22Rv1 (cell line): ENCODE measurements around the gene ANKRD13A.
"Not testable (repeated sequence)": the region's sequence is repeated elsewhere in the genome, so short reads cannot be mapped to it uniquely, and the experiment has no call there.

Experiments
- H3K27ac ChIP-seq: fragments of 450-650 bp; 2 replicates; pipeline ENCODE4 v1.5.1; 2017
- CTCF ChIP-seq: fragments of 450-650 bp; IDR thresholded peaks from 2 replicates; pipeline ENCODE4 v1.5.1; 2017; ENCODE audit warnings: mild to moderate bottlenecking
- ZFX ChIP-seq: fragments of 450-650 bp; IDR thresholded peaks from 2 replicates; pipeline ENCODE4 v1.6.1; 2017; ENCODE audit warnings: antibody characterized with exemption, borderline replicate concordance

The ANKRD13A gene

GRCh38 chr12:110050927-110051326, 51.7 kb downstream of the ANKRD13A start:
- H3K27ac ChIP-seq = no peak overlapping the region
- TF ChIP-seq CTCF = no peak
- no peak for TF ChIP-seq ZFX

- not testable (repeated sequence) for H3K27ac ChIP-seq
Observed at GRCh38 chr12:110055375-110056352, 56.4 kb downstream of the ANKRD13A start.

- not testable (repeated sequence) for H3K27ac ChIP-seq
Observed at GRCh38 chr12:110056643-110057042, 57.4 kb downstream of the ANKRD13A start.

GRCh38 chr12:110058875-110059615, 59.8 kb downstream of the ANKRD13A start:
- H3K27ac ChIP-seq = no peak overlapping the region
- TF ChIP-seq CTCF (no peak), ZFX (no peak)

- no peak for TF ChIP-seq ZFX
- no peak for TF ChIP-seq CTCF
- no peak overlapping the region; the same call in 1 of the 2 replicates for H3K27ac ChIP-seq
Observed at GRCh38 chr12:110059651-110060000, 60.4 kb downstream of the ANKRD13A start.

- TF ChIP-seq ZFX (no peak), CTCF (no peak)
- H3K27ac ChIP-seq = no peak overlapping the region
Observed at GRCh38 chr12:110062241-110062640, 63.0 kb downstream of the ANKRD13A start.

- no peak for TF ChIP-seq CTCF
- no peak for TF ChIP-seq ZFX
- no peak overlapping the region for H3K27ac ChIP-seq
Observed at GRCh38 chr12:110065540-110065939, 66.3 kb downstream of the ANKRD13A start.

- TF ChIP-seq ZFX (no peak), CTCF (no peak)
- no peak overlapping the region for H3K27ac ChIP-seq
Observed at GRCh38 chr12:110067531-110067930, 68.3 kb downstream of the ANKRD13A start.

GRCh38 chr12:110068115-110068514, 68.9 kb downstream of the ANKRD13A start:
- H3K27ac ChIP-seq = not testable (repeated sequence)
